H9 (cell line): Measurements from ENCODE around the gene UQCRHL. TPM values are rescaled to one million over a fixed set of nuclear protein-coding genes. Genes with fewer than 3 reads are reported as not detected.

Experiments used
- DNase-seq: peaks from one replicate; pipeline ENCODE4 v3.0.0-alpha.2; 2017
- H2AFZ ChIP-seq: one replicate; pipeline ENCODE4 v1.6.1; 2013; ENCODE audit warnings: mild to moderate bottlenecking, low read length, control low read depth, moderate library complexity
- H2AK5ac ChIP-seq: 2 replicates; pipeline ENCODE4 v1.6.1; 2013; ENCODE audit warnings: low read length, control low read depth, mixed read lengths; ENCODE audit not compliant: insufficient read length
- H2BK120ac ChIP-seq: one replicate; pipeline ENCODE4 v1.6.1; 2013; ENCODE audit warnings: low read depth, mild to moderate bottlenecking, low read length, control low read depth, inconsistent platforms; ENCODE audit not compliant: poor library complexity, severe bottlenecking
- H2BK12ac ChIP-seq: 2 replicates; pipeline ENCODE4 v1.6.1; 2013; ENCODE audit warnings: low read length, control low read depth, mixed read lengths, low read depth; ENCODE audit not compliant: insufficient read length
- H2BK15ac ChIP-seq: 2 replicates; pipeline ENCODE4 v1.6.1; 2013; ENCODE audit warnings: low read depth, low read length, control low read depth
- H2BK20ac ChIP-seq: one replicate; pipeline ENCODE4 v1.6.1; 2013; ENCODE audit warnings: low read depth, mild to moderate bottlenecking, low read length, control low read depth, inconsistent platforms; ENCODE audit not compliant: poor library complexity, severe bottlenecking
- H2BK5ac ChIP-seq: 2 replicates; pipeline ENCODE4 v1.6.1; 2013; ENCODE audit warnings: low read length, control low read depth, mixed read lengths; ENCODE audit not compliant: insufficient read length
- H3K14ac ChIP-seq: 2 replicates; pipeline ENCODE4 v1.6.1; 2013; ENCODE audit warnings: low read length, control low read depth; ENCODE audit not compliant: insufficient read depth
- H3K18ac ChIP-seq: 2 replicates; pipeline ENCODE4 v1.6.1; 2013; ENCODE audit warnings: low read depth, mild to moderate bottlenecking, mixed read lengths, low read length, control low read depth; ENCODE audit not compliant: insufficient read length
- H3K23ac ChIP-seq: 2 replicates; pipeline ENCODE4 v1.6.1; 2013; ENCODE audit warnings: low read length, control low read depth, mixed read lengths, low read depth; ENCODE audit not compliant: insufficient read length
- H3K23me2 ChIP-seq: 2 replicates; pipeline ENCODE4 v1.6.1; 2013; ENCODE audit warnings: low read depth, mild to moderate bottlenecking, mixed read lengths, low read length, control low read depth; ENCODE audit not compliant: insufficient read length, poor library complexity, severe bottlenecking
- H3K27ac ChIP-seq: 2 replicates; pipeline ENCODE4 v1.5.1; 2013; ENCODE audit warnings: low read length, control low read depth, mixed read lengths, low read depth; ENCODE audit not compliant: insufficient read length
- H3K27me3 ChIP-seq: 2 replicates; pipeline ENCODE4 v1.6.1; 2013; ENCODE audit warnings: low read length, control low read depth, inconsistent platforms; ENCODE audit not compliant: insufficient read depth
- H3K4ac ChIP-seq: 2 replicates; pipeline ENCODE4 v1.6.1; 2013; ENCODE audit warnings: low read depth, mild to moderate bottlenecking, control low read depth, inconsistent platforms, low read length, moderate library complexity
- H3K4me1 ChIP-seq: 2 replicates; pipeline ENCODE4 v1.6.1; 2013; ENCODE audit warnings: low read length, control low read depth, inconsistent platforms; ENCODE audit not compliant: insufficient read depth
- H3K4me2 ChIP-seq: 2 replicates; pipeline ENCODE4 v1.6.1; 2013; ENCODE audit warnings: low read length, control low read depth, mixed read lengths; ENCODE audit not compliant: insufficient read length, insufficient read depth
- H3K56ac ChIP-seq: 2 replicates; pipeline ENCODE4 v1.6.1; 2013; ENCODE audit warnings: low read depth, mild to moderate bottlenecking, mixed read lengths, low read length, control low read depth; ENCODE audit not compliant: insufficient read length
- H3K79me1 ChIP-seq: 2 replicates; pipeline ENCODE4 v1.6.1; 2013; ENCODE audit warnings: low read depth, mild to moderate bottlenecking, moderate library complexity, low read length, control low read depth, inconsistent platforms; ENCODE audit not compliant: insufficient read depth, poor library complexity, severe bottlenecking
- H3K79me2 ChIP-seq: 2 replicates; pipeline ENCODE4 v1.6.1; 2013; ENCODE audit warnings: low read length, control low read depth, inconsistent platforms; ENCODE audit not compliant: insufficient read depth
- H3K9ac ChIP-seq: 2 replicates; pipeline ENCODE4 v1.6.1; 2013; ENCODE audit warnings: low read length, control low read depth, mixed read lengths; ENCODE audit not compliant: insufficient read length; ENCODE audit errors: extremely low read depth
- H3K9me3 ChIP-seq: one replicate; pipeline ENCODE4 v1.6.1; 2013; ENCODE audit warnings: low read depth, low read length, inconsistent platforms; ENCODE audit not compliant: control insufficient read depth
- H3T11ph ChIP-seq: one replicate; pipeline ENCODE4 v1.6.1; 2013; ENCODE audit warnings: mild to moderate bottlenecking, low read length, control low read depth, inconsistent platforms
- H4K20me1 ChIP-seq: one replicate; pipeline ENCODE4 v1.6.1; 2013; ENCODE audit not compliant: control insufficient read depth, insufficient read length, insufficient read depth
- H4K5ac ChIP-seq: 2 replicates; pipeline ENCODE4 v1.6.1; 2013; ENCODE audit warnings: low read depth, mild to moderate bottlenecking, mixed read lengths, low read length, control low read depth; ENCODE audit not compliant: insufficient read length
- H4K8ac ChIP-seq: replicated peaks from 2 replicates; pipeline ENCODE4 v1.6.1; 2013; ENCODE audit warnings: low read length, control low read depth, mixed read lengths, low read depth; ENCODE audit not compliant: insufficient read length
- H4K91ac ChIP-seq: 2 replicates; pipeline ENCODE4 v1.6.1; 2013; ENCODE audit warnings: low read depth, mild to moderate bottlenecking, moderate library complexity, mixed read lengths, low read length, control low read depth; ENCODE audit not compliant: insufficient read length
- H3K27ac Mint-ChIP-seq, 3 experiments: 2 replicates in 2 of 3; 3 replicates in 1 of 3; pipeline ENCODE4 v1.8.0; 2020 to 2021; ENCODE audit warnings: mixed read lengths in 3 of 3, mild to moderate bottlenecking in 1 of 3, moderate library complexity in 1 of 3
- H3K27me3 Mint-ChIP-seq: 2 replicates; pipeline ENCODE4 v1.8.0; 2021; ENCODE audit warnings: low read depth, mild to moderate bottlenecking, moderate library complexity, mixed read lengths
- H3K36me3 Mint-ChIP-seq, 3 experiments: 2 replicates in 2 of 3; 3 replicates in 1 of 3; pipeline ENCODE4 v1.8.0; 2020 to 2021; ENCODE audit warnings: low read depth in 3 of 3, mixed read lengths in 3 of 3; ENCODE audit not compliant: insufficient read depth in 1 of 3
- H3K4me1 Mint-ChIP-seq, 2 experiments: 2 replicates each; pipeline ENCODE4 v1.8.0; 2020; ENCODE audit warnings: mixed read lengths in 2 of 2
- H3K4me3 Mint-ChIP-seq, 2 experiments: 2 replicates in 1 of 2; 3 replicates in 1 of 2; pipeline ENCODE4 v1.8.0; 2020 to 2021; ENCODE audit warnings: mild to moderate bottlenecking in 2 of 2, mixed read lengths in 2 of 2, moderate library complexity in 1 of 2
- H3K9me3 Mint-ChIP-seq, 2 experiments: 2 replicates in 1 of 2; 3 replicates in 1 of 2; pipeline ENCODE4 v1.8.0; 2020; ENCODE audit warnings: mild to moderate bottlenecking in 2 of 2, mixed read lengths in 2 of 2, moderate library complexity in 1 of 2
- WGBS: extraction: QIAGEN DNeasy Blood & Tissue Kit; methylation state at CpG from one replicate; pipeline ENCODE4 v1.1.7; 2013; ENCODE audit warnings: missing lambda C conversion rate, low lambda C conversion rate, mixed read lengths; ENCODE audit not compliant: insufficient read length; ENCODE audit errors: extremely low coverage; 5-methylcytosine and 5-hydroxymethylcytosine counted together
- total RNA-seq: library from RNA; stranded (reverse); gene quantifications from 2 replicates; pipeline ENCODE4 v1.2.1, GENCODE V29; 2021
- TF ChIP-seq, protein P1 (sequence below): fragments of 200-600 bp; sonication (generic); conservative IDR thresholded peaks from 3 replicates; pipeline ENCODE4 v1.8.0; 2021; ENCODE audit warnings: antibody characterized with exemption, mild to moderate bottlenecking

UQCRHL gene
- total RNA-seq, 1 experiment from 2014 or later: 2.0 TPM

DNA sequence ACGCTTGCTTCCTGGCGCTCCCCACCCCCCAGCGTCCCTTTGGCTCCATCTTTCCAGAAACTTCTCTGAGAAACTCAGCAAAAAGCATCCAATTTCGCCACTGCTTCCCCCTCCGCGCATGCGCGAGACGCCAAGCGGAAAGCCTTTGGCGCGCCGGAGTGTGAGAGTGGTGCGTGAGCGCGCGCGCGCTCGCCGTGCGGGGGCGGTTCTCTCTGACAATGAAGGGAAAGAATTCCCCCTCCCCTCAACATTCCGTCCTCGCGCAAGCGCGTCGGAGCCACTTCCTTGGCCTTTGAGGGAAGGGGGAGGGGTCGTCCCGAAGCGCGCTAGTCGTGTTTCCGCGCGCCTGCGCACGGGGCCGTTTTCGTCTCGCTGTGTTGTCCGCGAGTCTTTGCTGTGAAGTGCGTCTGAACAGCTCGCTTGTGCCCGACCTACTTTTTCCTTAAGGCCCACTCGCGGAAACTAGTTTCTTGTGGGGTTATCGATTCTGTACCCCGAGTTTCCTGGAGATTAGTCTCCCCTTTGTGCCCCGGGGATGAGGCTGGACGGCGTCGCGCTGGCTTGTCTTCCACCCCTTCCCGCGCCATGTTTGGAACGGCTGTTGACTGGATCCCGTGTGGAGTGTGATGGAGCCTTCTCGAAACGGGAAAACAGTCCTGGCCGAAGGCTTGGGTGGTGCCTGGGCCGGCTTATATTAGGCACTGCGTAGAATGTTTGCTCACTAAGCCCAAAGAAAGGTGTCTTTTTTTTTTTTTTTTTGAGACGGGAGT is 28.5 kb upstream of the UQCRHL start:
- no peaks in the 10 kb centered on the region for H3K9me3 Mint-ChIP-seq
- H3K4ac ChIP-seq: peak overlapping the region; percentile 96; the same call in 1 of the 2 replicates
- peak overlapping the region; percentile 70 for H3K4me2 ChIP-seq
- H2BK120ac ChIP-seq: peak overlapping the region; percentile 95
- no peak overlapping the region for H2AK5ac ChIP-seq
- H3K27me3 Mint-ChIP-seq: no peaks in the 10 kb centered on the region
- no peaks in the 10 kb centered on the region for H3K9me3 ChIP-seq
- H3K27me3 ChIP-seq: no peaks in the 10 kb centered on the region
- H3K27ac ChIP-seq: peak overlapping the region; percentile 99
- peak overlapping the region; percentile 100 for H4K91ac ChIP-seq
- peak overlapping the region; percentile 98 for H3K14ac ChIP-seq
- no peaks in the 10 kb centered on the region for H4K20me1 ChIP-seq
- H2BK12ac ChIP-seq: no peak overlapping the region
- H2AFZ ChIP-seq: no peak overlapping the region
- no CpG with 5 or more reads among the region's 66 CpGs for WGBS
- peaks cover 14% of the 10 kb centered on the region for H3K23me2 ChIP-seq
- peaks cover 23 to 28% of the 10 kb centered on the region in 2 experiments for H3K4me1 Mint-ChIP-seq
- no peak overlapping the region for H3T11ph ChIP-seq
- H3K18ac ChIP-seq: peak overlapping the region; percentile 94
- H4K8ac ChIP-seq: no peak overlapping the region
- no peak overlapping the region for H2BK20ac ChIP-seq
- no peak overlapping the region for H2BK15ac ChIP-seq
- no peaks in the 10 kb centered on the region; the same call in 1 of the 2 replicates for H3K4me1 ChIP-seq
- peak overlapping the region; percentile 78 to 92 for H3K4me3 Mint-ChIP-seq
- no peak overlapping the region for H3K56ac ChIP-seq
- no peak overlapping the region for H3K23ac ChIP-seq
- peak overlapping the region; percentile 85 for H2BK5ac ChIP-seq
- peak; percentile 97 for DNase-seq
- peak overlapping the region; percentile 73 for H4K5ac ChIP-seq
- no peaks in the 10 kb centered on the region for H3K79me2 ChIP-seq
- peak overlapping the region; percentile 98 to 99 (median 99) for H3K27ac Mint-ChIP-seq
- TF ChIP-seq, protein P1, sequence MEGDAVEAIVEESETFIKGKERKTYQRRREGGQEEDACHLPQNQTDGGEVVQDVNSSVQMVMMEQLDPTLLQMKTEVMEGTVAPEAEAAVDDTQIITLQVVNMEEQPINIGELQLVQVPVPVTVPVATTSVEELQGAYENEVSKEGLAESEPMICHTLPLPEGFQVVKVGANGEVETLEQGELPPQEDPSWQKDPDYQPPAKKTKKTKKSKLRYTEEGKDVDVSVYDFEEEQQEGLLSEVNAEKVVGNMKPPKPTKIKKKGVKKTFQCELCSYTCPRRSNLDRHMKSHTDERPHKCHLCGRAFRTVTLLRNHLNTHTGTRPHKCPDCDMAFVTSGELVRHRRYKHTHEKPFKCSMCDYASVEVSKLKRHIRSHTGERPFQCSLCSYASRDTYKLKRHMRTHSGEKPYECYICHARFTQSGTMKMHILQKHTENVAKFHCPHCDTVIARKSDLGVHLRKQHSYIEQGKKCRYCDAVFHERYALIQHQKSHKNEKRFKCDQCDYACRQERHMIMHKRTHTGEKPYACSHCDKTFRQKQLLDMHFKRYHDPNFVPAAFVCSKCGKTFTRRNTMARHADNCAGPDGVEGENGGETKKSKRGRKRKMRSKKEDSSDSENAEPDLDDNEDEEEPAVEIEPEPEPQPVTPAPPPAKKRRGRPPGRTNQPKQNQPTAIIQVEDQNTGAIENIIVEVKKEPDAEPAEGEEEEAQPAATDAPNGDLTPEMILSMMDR: no peak
- H3K79me1 ChIP-seq: no peaks in the 10 kb centered on the region
- H3K36me3 Mint-ChIP-seq: peaks cover 7 to 11% (median 7%) of the 10 kb centered on the region in 3 experiments; a peak in 6 of 7 replicates
- peak overlapping the region; percentile 94 for H3K9ac ChIP-seq
